GM18909 (cell line): Measurements from ENCODE around the gene GCNT4.
"Not testable (repeated sequence)": the region's sequence is repeated elsewhere in the genome, so short reads cannot be mapped to it uniquely, and the experiment has no call there.

ENCODE experiments used
- ATAC-seq: cut with Tn5 transposase; IDR thresholded peaks from one replicate; pipeline ENCODE4 v1.9.1; 2021; ENCODE audit warnings: mild to moderate bottlenecking; ENCODE audit not compliant: unreplicated experiment, poor library complexity

GCNT4 gene, protein sequence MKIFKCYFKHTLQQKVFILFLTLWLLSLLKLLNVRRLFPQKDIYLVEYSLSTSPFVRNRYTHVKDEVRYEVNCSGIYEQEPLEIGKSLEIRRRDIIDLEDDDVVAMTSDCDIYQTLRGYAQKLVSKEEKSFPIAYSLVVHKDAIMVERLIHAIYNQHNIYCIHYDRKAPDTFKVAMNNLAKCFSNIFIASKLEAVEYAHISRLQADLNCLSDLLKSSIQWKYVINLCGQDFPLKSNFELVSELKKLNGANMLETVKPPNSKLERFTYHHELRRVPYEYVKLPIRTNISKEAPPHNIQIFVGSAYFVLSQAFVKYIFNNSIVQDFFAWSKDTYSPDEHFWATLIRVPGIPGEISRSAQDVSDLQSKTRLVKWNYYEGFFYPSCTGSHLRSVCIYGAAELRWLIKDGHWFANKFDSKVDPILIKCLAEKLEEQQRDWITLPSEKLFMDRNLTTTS

DNA sequence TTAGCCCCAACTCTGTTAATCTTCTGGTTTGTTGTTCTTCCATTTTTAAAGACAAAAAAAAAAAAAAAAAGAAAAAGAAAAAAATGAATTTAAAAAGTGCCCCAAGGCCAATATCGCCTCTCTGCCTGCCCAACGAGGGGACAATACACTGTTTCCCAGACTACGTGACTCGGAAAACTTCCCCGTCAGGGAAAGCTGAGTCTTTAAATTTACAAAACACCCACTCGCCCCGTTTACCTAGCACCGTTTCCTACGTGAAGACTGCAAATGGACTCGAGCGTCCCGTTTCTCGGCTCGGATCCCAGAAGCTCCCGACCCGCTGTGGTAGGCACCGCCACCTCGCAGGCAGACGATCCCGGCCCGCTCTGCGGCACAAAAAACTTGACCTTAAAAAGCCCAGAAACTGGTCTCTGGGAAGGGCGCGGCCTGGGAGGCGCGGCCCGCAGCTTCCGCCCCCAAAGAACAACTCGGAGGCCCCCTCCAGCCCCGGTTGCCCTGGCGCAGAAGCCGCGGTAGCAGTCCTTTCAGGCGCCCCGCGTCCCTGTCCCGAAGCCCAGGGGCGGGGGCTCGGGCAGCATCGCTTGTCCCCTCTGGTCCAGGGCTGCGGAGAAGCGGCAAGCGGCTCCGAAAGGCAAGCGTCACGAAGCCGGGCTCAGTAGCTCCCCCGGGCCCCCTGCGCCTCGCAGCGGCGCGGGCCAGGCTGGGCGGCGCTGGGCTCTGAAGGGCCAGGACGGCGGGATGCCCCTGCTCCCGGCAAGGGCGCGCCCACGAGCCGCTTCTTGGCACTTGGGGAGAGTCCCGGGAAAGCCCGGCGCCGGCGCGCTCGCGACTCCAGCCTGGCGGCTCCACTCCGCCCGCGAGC is at the start of gene GCNT4:
Gene GCNT4 (minus strand): TSS at position 367 of the 862 bp plus-strand sequence. CDS start 22,521 bp downstream, outside the sequence.
- peak; percentile 26 for ATAC-seq

DNA sequence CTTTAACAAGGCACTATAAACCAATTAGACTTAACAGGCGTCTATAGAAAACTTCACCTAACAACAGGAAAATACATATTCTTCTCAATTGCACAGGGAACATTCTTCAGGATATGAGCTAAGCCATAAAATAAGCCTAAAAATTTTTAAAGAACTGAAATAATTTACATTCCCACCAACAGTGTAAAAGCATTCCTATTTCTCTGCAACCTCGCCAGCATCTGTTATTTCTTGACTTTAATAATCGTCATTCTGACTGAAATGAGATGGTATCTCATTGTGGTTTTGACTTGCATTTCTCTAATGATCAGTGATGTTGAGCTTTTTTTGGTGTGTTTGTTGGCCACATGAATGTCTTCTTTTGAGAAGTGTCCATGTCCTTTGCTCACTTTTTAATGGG is 43.6 kb upstream of the GCNT4 start:
- ATAC-seq: not testable (repeated sequence)

DNA sequence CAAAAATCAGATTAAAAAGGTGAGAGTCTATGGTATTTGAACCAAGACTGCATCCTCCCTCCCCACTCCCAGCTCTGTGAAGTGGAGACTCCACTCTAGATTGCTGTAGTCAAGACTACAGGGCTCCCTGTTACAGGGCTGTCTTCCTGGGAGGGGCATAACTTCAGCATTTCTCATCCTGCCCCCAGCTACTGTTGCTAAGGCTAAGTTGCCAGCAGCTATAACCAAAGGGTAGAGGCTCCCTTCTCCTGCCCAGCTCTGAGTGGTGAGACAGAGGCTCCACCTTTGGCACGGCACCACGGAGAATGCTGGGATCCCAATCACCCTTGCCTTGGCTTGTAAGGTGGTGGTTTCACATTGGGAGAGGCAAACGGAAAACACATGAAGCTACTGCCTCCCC is 39.2 kb upstream of the GCNT4 start:
- no peak for ATAC-seq

GRCh38 chr5:75089662-75090061 is 37.3 kb upstream of the GCNT4 start:
- ATAC-seq: no peak

DNA sequence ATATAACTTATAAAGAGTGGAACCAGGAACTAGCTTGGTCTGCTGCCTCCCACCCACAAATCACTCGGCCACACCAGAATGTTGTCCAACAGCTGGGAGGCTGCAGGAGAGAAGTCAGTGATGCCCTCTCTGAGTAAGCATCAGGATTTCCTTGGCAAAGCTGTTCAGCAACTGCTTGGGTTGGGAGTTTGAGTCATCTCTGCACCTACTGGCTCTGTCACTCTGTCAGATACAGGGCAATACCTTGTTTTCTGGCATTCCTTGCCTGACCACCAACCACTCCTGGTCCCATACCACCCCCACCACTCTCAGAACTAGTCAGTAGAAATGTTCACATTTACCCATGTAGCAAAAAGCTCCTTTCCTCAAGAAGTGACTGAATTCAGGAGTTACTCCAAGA is 36.8 kb upstream of the GCNT4 start:
- no peak for ATAC-seq

GRCh38 chr5:75088648-75089047 is 36.3 kb upstream of the GCNT4 start:
- no peak for ATAC-seq

DNA sequence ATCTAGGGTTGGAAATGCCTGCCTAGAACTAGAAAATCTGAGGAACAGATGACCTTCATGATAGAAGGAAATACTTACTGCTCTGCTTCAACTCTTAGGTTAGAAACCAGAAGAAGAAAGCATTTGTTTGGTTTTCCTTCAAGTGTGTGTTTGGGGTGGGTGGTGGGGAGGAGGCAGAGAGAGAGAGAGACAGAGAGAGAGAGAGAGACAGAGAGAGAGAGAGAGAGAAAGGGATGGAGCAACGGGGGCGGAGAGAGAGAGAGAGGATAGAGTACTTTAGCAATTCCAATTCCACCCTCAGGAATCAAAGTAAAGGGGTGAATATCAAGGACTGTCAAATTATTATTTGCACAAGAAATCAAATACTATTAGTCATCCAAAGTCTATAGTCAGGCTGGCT is 29.2 kb upstream of the GCNT4 start:
- ATAC-seq: no peak

DNA sequence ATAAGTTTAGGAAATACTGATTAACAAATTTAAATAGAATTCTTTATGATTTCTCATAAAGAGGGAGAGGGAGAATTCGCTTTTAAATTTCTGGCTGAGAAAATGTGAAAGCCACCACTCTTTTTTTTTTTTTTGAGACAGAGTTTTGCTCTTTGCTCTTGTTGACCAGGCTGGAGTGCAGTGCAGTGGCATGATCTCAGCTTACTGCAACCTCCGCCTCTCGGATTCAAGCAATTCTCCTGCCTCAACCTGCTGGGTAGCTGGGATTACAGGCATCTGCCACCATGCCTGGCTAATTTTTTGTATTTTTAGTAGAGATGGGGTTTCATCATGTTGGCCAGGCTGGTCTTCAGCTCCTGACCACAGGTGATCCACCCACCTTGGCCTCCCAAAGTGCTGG is 27.0 kb upstream of the GCNT4 start:
- not testable (repeated sequence) for ATAC-seq

GRCh38 chr5:75078027-75078426 is 25.7 kb upstream of the GCNT4 start:
- ATAC-seq: no peak

DNA sequence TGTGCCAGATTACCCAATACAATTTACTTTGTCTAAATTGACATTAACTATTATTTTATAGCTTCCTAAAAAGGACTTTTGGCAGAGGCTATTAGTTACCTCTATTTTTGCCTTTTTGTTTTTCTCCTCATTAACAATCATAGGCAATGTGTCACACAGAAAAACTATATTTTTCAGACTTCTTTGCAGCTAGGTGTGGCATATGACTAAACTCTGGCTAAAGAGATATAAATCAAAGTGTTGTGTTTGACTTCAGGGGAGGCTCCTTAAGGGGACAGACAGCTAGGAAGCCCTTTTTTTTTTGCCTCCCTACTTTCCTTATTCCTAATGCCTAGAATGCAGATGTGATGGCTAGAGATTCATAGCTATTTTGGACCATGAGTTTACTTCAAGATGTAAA is 19.7 kb upstream of the GCNT4 start:
- no peak for ATAC-seq

DNA sequence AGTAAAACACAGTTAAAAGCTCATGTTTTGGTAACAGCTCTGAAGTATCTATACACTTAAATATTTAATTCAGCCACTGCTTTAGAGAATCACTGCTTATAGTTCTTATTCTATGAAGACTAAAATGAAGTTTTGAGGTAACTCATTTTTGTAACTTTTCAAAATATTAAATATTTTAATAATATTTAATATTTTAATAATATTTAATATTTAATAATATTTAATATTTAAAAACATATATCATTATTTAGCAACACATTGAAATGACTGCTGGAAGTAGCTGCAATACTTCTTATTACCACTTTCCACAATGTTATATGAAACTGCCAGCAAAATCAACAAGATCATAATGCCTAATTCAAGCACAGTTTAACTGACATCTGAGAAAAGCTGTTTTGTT is 18.7 kb upstream of the GCNT4 start:
- ATAC-seq: no peak

- ATAC-seq: no peak
Observed at GRCh38 chr5:75067434-75067833, 15.1 kb upstream of the GCNT4 start.

DNA sequence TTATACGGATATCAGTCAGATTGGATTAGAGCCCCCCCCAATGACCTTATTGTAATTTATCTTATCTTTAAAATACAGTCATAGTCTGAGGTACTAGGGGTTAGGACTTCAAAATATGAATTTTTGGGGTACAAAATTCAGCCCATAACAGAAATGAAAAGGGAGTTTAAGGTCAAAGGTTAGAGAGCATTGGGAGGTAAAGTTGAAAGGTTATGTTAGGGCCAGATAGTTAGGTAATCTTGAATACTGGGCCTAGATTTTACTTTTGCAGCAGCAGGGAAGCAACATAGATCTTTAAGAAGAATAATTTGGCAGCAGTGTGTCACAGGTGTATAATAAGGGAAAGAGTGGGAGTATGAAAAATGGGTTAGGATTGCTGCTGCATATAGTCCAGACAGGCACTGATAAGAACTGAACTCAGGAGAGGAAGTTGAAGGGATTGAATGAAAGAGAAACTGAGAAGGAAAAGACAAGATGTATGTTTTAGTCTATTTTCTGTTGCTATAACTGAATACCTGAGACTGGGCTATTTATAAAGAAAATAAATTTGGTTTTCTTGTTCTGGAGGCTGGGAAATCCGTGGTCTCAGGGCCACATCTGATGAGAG is 10.7 kb upstream of the GCNT4 start:
- no peak for ATAC-seq

DNA sequence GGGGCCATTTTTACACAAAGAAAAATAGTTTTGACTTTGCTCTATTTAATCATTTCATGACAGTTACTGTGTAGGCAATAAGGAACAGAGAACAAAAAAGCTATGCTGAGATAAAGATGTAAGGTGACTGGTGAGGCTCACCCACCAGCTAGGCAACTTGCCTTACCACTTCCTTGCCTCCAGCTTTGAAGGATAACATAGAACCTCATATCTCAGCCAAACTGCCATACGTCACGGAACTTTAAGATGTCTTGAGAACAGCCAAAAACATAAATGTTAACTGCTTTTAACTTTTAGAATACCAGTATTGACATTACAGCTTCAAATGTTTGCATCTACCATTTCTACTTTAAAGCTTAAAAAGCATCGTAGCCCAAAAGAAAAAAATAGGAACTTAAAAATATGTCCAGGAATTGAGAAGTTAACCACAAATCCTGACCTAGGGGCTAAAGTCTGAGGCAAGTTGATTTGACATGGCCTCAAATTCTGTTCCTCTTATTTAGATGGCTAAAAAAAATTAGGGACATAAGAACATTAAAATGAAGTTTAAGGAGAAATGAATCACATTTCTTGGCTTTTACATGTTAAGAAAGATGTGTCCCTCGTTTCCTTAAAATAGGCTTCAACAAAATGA is 7.7 kb upstream of the GCNT4 start:
- ATAC-seq: no peak

DNA sequence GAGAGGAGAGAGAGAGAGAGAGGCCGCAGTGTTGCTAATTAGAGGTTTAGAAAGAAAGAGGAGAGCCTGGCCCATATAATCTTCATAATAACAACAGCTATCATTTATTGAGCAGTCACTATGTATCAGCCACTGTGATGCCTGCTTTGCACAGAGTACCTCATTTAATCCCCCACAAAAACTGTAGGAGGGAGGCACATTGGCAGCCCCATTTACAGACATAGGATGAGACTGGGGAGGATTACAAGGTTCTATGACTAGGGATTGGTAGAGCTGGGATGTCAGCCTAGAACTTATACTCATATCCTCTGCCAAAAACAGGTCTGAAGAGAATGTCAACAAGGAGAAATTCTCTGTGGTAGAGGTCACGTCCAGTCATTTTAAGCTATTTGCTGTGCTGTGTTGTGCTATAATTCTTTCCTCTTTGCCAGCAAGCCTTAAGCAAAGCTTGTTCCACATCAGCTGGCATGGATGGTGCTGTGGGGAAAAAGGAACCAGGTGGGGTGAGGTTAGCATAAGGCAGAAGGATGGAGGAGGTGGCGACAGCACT is 6.7 kb upstream of the GCNT4 start:
- no peak for ATAC-seq

DNA sequence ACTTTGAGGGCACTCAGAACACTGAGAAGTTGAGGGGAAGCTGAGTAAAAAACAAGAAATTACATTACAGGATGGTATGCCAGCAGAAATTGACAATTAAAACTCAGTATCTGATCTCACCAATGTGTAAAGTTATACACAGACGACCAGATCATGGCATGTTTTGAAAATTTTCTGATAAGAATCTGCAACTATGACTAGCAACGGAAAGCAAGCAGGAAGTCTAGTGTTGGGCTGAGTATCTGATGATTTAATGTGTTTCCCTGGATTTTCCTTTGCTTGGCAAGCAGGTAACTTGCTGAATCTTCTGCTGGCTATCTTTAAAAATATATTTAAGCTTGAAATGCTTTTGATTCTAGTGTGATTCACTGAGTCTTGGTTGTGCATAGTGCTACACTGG is 5.2 kb upstream of the GCNT4 start:
- no peak for ATAC-seq

- ATAC-seq: no peak
Observed at GRCh38 chr5:75055727-75056144, 3.4 kb upstream of the GCNT4 start.

- ATAC-seq: no peak
Observed at GRCh38 chr5:75054134-75054930, 2.0 kb upstream of the GCNT4 start.
